Coronary artery (tissue), 2 donors: ENCODE results near the gene CASP1.
"Not testable (repeated sequence)": the region's sequence is repeated elsewhere in the genome, so short reads cannot be mapped to it uniquely, and the experiment has no call there.

Source experiments
- DNase-seq: peaks from one replicate; pipeline ENCODE4 v3.0.0-alpha.2; 2017; ENCODE audit warnings: low spot score
- H3K27ac ChIP-seq, 2 donors: fragments of 200-600 bp; sonication (generic); one replicate each; pipeline ENCODE4 v1.5.1; 2016 to 2019
- H3K4me3 ChIP-seq: fragments of 200-600 bp; sonication (generic); 2 replicates; pipeline ENCODE4 v1.5.1; 2016; ENCODE audit warnings: mild to moderate bottlenecking, moderate library complexity
- TF ChIP-seq, protein P1 (sequence below): fragments of 200-600 bp; sonication (generic); IDR thresholded peaks from one replicate; pipeline ENCODE4 v1.5.1; 2019; ENCODE audit warnings: antibody characterized with exemption

Gene CASP1

DNA sequence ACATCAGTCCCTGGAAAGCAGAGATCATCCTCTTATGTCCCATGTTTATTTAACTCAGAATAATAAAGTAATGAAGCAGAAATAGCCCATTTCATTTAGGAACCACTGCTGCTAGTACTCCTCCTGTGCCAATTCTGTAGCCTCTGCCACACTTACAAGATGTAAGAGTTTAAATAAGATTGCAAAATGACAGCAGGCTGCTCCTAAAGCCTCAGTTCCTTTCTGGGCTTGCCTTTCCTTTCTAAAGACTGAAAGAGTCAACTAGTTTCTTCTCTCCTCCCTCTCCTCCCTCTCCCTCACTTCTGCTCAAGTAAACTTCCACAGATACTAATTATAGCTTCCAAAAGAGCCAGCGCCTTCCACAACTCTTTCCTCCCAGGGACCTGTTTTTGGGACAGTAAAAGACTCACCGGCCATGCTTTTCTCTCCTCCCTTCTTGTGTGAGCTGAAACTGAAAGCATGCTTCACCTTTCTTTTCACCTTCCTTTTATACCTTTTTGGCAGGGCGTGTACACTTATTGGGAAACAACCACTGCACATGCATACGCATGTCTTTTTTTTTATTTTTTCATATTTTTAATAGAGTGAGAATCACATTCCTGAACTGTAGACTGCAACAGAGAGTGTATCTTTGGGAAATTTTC, 36.3 kb upstream of the CASP1 start:
- H3K4me3 ChIP-seq: no peak overlapping the region
- no peak for DNase-seq
- TF ChIP-seq, protein P1, sequence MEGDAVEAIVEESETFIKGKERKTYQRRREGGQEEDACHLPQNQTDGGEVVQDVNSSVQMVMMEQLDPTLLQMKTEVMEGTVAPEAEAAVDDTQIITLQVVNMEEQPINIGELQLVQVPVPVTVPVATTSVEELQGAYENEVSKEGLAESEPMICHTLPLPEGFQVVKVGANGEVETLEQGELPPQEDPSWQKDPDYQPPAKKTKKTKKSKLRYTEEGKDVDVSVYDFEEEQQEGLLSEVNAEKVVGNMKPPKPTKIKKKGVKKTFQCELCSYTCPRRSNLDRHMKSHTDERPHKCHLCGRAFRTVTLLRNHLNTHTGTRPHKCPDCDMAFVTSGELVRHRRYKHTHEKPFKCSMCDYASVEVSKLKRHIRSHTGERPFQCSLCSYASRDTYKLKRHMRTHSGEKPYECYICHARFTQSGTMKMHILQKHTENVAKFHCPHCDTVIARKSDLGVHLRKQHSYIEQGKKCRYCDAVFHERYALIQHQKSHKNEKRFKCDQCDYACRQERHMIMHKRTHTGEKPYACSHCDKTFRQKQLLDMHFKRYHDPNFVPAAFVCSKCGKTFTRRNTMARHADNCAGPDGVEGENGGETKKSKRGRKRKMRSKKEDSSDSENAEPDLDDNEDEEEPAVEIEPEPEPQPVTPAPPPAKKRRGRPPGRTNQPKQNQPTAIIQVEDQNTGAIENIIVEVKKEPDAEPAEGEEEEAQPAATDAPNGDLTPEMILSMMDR: no peak

GRCh38 chr11:105070306-105070705, 35.4 kb upstream of the CASP1 start:
- no peak for DNase-seq
- Histone ChIP-seq H3K27ac (no peak overlapping the region), H3K4me3 (no peak overlapping the region)
- TF ChIP-seq, protein P1: no peak

More for the DNA sequence above, 36.3 kb upstream of the CASP1 start:
- H3K27ac ChIP-seq: no peak overlapping the region

DNA sequence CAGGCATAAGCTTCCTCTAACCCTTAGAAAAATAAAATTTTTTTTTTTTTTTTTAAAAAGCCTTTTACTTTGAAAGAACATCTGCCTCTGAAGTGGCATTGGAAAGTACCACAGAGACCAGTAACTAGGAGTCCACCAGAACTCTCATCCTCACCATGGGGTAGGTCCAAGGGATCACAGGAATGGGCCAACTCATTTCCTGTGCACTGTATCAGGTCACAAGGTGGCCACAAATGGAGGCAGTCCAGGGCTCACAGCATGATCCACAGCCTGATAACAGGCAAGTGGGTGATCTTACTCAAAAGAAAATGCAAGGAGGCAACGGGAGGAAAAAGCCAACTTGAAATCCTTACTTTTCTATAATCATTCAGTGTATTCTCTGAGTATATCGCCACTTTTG, 34.8 kb upstream of the CASP1 start:
- not testable (repeated sequence) for H3K4me3 ChIP-seq, DNase-seq, H3K27ac ChIP-seq

DNA sequence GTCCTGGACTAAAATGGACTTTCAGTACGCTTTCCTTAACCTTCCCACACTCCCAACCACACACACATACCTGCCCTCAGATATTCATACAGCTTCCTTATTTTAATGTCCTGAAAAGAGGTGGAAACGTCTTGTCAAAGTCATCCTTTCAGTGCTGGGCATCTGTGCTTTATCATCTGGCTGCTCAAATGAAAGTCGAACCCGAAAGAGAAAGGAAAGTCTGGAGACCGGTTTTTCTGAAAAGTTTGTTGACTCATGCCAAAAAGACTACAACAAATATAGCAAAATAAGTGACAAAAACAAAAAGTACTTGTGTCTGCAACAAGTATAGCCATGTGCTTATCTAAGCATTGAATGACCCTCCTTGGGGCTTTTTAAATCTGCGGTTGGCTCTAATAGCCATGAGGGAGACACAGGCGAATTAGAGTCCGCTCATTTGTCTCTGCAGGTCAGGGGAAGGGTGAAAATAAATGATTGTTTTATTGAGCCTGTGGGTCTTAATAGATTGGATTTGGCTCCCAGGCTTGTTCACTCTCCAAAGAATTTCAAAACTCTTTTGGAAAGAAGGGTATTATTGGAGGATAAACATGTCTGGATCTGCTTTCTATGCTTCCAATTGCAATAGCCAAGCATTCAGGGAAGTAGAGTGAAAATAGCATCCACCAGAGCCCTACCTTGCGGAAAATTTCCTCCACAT, 28.4 kb upstream of the CASP1 start:
- H3K27ac ChIP-seq: not testable (repeated sequence)

GRCh38 chr11:105057432-105057831, 22.5 kb upstream of the CASP1 start:
- TF ChIP-seq, protein P1: no peak
- Histone ChIP-seq H3K27ac (no peak overlapping the region), H3K4me3 (no peak overlapping the region)

More for the DNA sequence above, 28.4 kb upstream of the CASP1 start:
- not testable (repeated sequence) for H3K4me3 ChIP-seq, DNase-seq

GRCh38 chr11:105056446-105056845, 21.5 kb upstream of the CASP1 start:
- TF ChIP-seq, protein P1: no peak
- no peak for DNase-seq
- Histone ChIP-seq H3K27ac (no peak overlapping the region), H3K4me3 (no peak overlapping the region)

More at GRCh38 chr11:105057432-105057831, 22.5 kb upstream of the CASP1 start:
- DNase-seq: no peak

DNA sequence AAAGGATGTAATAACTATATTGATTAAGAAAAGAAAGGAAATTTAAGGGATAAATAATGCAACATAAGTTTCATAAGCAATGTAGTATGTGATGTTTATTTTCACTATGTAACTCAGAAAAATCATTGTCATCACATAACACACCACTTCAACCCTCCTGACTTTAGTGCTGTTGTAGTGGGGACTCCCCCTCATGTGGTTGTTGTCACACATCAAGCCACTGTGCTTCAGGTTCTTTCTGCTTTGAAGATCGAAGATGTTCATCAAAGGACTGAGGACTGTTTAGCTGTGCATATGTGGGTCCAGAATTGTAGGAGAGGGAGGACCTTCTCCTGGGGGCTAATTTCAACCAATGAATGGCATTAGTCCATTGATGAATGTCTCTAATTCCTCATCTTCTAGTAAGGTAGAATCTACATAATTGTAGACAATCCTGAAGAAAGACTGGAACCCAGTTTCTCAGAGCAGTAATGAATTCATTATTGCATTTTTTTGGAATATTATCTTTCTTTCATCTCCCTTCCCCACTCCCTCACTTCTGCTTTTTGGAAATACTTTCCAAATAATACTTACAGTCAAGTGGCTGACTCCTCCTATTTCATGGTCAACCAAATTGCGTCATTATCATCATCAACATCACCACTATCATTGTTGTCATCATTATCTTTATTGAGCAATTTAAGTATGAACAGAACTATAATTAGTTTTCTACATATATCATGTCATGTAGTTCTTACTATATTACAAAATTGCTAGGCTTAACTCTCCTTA, 20.0 kb upstream of the CASP1 start:
- TF ChIP-seq, protein P1: no peak
- Histone ChIP-seq H3K27ac (no peak overlapping the region), H3K4me3 (no peak overlapping the region)
- DNase-seq: no peak

DNA sequence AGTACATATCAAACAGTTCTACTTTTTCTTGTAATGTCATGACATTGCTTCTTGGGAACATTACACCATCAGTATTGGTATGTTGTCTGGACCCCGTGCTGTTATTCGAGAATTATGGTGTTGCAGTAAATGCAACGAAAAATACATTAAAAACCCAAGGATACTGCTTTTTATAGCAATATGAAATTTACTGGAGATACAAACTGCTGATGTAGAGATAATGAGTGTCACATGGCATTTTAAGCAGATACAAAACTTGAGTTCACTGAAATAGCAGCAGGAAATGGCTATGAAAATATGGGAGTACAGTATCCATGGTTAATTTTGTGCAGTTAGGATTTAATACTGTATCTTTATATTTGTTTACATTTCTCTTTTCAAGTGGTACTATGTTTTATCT, 17.5 kb upstream of the CASP1 start:
- DNase-seq: no peak
- TF ChIP-seq, protein P1: no peak
- Histone ChIP-seq H3K27ac (no peak overlapping the region), H3K4me3 (no peak overlapping the region)
